Spleen (tissue), 11 donors: ENCODE results near the gene MMEL1. TPM values are rescaled to one million over a fixed set of nuclear protein-coding genes. Genes with fewer than 3 reads are reported as not detected.
"Not testable (repeated sequence)": the region's sequence is repeated elsewhere in the genome, so short reads cannot be mapped to it uniquely, and the experiment has no call there.

Source experiments
- DNase-seq: peaks from one replicate; pipeline ENCODE4 v3.0.0-alpha.2; 2020
- H3K27ac ChIP-seq, 8 donors: fragments of 200-600 bp; sonication (generic) in 7 of 8; 1 replicate in 4 of 8; 2 replicates in 4 of 8; pipeline versions ENCODE4 v1.5.0 to v1.8.0; 2016 to 2021; ENCODE audit warnings: inconsistent platforms in 4 of 8, mild to moderate bottlenecking in 4 of 8, moderate library complexity in 1 of 8
- H3K27me3 ChIP-seq, 7 donors: fragments of 200-600 bp; sonication (generic) in 6 of 7; replicated peaks in 1 of 7; 1 replicate in 4 of 7; 2 replicates in 3 of 7; pipeline versions ENCODE4 v1.5.0 to v1.8.0; 2016 to 2021; ENCODE audit warnings: inconsistent platforms in 3 of 7, mild to moderate bottlenecking in 1 of 7
- H3K36me3 ChIP-seq, 6 donors: fragments of 200-600 bp; sonication (generic) in 5 of 6; 1 replicate in 4 of 6; 2 replicates in 2 of 6; pipeline versions ENCODE4 v1.5.0 to v1.8.0; 2016 to 2021; ENCODE audit warnings: inconsistent platforms in 2 of 6
- H3K4me1 ChIP-seq, 6 donors: fragments of 200-600 bp; sonication (generic) in 5 of 6; 1 replicate in 3 of 6; 2 replicates in 3 of 6; pipeline versions ENCODE4 v1.5.0 to v1.8.0; 2016 to 2021; ENCODE audit warnings: inconsistent platforms in 3 of 6
- H3K4me3 ChIP-seq, 8 donors: fragments of 200-600 bp; sonication (generic) in 7 of 8; 1 replicate in 4 of 8; 2 replicates in 4 of 8; pipeline versions ENCODE4 v1.5.0 to v1.8.0; 2016 to 2021; ENCODE audit warnings: inconsistent platforms in 4 of 8, mild to moderate bottlenecking in 4 of 8, moderate library complexity in 2 of 8
- H3K9me3 ChIP-seq, 8 donors: fragments of 200-600 bp; sonication (generic) in 7 of 8; 1 replicate in 4 of 8; 2 replicates in 4 of 8; pipeline versions ENCODE4 v1.5.0 to v1.8.0; 2016 to 2021; ENCODE audit warnings: inconsistent platforms in 4 of 8
- POLR2A ChIP-seq, 3 donors: fragments of 450-650 bp; IDR thresholded peaks; one replicate each; pipeline ENCODE4 v1.5.1; 2017; ENCODE audit warnings: antibody characterized with exemption in 3 of 3, mild to moderate bottlenecking in 1 of 3
- POLR2AphosphoS5 ChIP-seq, 3 donors: sonication (generic); formaldehyde crosslinking; IDR thresholded peaks; one replicate each; pipeline ENCODE4 v1.5.1; 2017; ENCODE audit warnings: antibody characterized with exemption in 3 of 3
- WGBS, 5 donors: extraction: QIAGEN DNeasy Blood & Tissue Kit in 3 of 5; methylation state at CpG; one replicate each; pipeline versions ENCODE4 v1.1.5 to v1.1.7; 2013 to 2018; 5-methylcytosine and 5-hydroxymethylcytosine counted together
- intact Hi-C: fragments of 100-400 bp; cut with DNase I; formaldehyde crosslinking; loops from one replicate; pipeline ENCODE4 v1.15.0; 2023; ENCODE audit warnings: low total_unique reads
- polyA plus RNA-seq, 3 donors: library from polyadenylated mRNA; stranded (reverse); fragments of 200-250 nt; gene quantifications; one replicate each; pipeline ENCODE4 v1.2.1, GENCODE V29; 2013
- total RNA-seq, 7 donors: library from RNA; depleted of rRNA in 3 of 7; stranded (reverse); fragments of >200 nt in 3 of 7; fragmentation: NEBNext Ultra II Directional in 4 of 7; extraction: Animal tissue kit (Norgen Biotek cat#: 25700) in 4 of 7; gene quantifications; one replicate each; pipeline versions ENCODE4 v1.1.0 to v1.2.1, GENCODE V29; 2016 to 2021
- TF ChIP-seq, protein P1 (sequence below), 11 experiments: fragments of 200-600 bp in 7 of 11; fragments of 450-650 bp in 4 of 11; sonication (generic) in 4 of 11; IDR thresholded peaks in 8 of 11; conservative IDR thresholded peaks in 3 of 11; 1 replicate in 7 of 11; 2 replicates in 4 of 11; pipeline versions ENCODE4 v1.4.0 to v1.8.0; 2016 to 2021; ENCODE audit warnings: antibody characterized with exemption in 11 of 11, inconsistent platforms in 4 of 11, mild to moderate bottlenecking in 1 of 11
- donor health status: healthy with polysubstance abuse.
- donor health status: DM: no; HTN: no; CAD: no; lungs with moderate emphysema.
- donor health status: DM: no; HTN: no; CAD: no.
- donor health status: Bipolar disorder and iron deficiency.
- donor health status: healthy.
- donor health status: DM: no; HTN: no; CAD: no.
- donor health status: DM: yes; HTN: yes; CAD: no.

Gene MMEL1
- total and polyA plus RNA-seq, 10 donors = 1.9 to 6.4 (median 3.3) TPM; not detected in 1

DNA sequence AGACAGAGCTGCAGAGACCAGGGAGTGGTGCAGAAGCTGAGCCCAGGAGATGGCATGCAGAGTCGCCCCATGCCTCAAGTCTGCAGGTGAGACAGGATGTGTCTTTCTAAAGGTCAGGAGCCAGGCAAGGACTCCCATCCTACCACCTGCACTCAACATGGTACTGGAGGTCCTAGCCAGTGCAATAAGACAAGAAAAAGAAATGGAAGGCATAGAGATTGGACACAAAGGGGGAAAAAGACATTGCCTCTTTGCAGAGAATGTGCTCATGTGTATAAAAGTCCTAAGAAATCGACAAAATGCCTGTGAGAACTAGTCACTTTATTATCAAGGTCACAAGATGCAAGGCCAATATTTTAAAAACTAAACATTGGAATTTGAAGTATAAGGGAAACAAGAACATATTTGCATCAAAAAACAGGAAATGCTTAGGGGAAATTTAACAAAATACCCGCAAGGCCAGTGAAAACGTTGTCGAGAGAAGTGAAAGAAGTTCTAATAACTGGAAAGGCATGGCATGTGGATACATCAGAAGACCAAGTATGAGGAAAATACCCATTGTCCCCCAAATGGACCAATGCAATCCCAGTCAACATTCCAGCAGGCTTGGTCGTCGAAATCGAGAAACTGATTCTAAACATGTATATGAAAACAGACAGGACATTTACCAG lies 59.4 kb downstream of the MMEL1 start:
- Histone ChIP-seq H3K27me3 (no peaks in the 10 kb centered on the region), H3K9me3 (peaks cover 0 to 15% (median 10%) of the 10 kb centered on the region in 8 donors), H3K4me3 (no peak overlapping the region), H3K4me1 (peaks cover 21 to 33% (median 30%) of the 10 kb centered on the region in 6 donors), H3K27ac (no peak overlapping the region), H3K36me3 (no peaks in the 10 kb centered on the region)
- intact Hi-C loops = no loop called here
- no peak for DNase-seq
- TF ChIP-seq, protein P1, sequence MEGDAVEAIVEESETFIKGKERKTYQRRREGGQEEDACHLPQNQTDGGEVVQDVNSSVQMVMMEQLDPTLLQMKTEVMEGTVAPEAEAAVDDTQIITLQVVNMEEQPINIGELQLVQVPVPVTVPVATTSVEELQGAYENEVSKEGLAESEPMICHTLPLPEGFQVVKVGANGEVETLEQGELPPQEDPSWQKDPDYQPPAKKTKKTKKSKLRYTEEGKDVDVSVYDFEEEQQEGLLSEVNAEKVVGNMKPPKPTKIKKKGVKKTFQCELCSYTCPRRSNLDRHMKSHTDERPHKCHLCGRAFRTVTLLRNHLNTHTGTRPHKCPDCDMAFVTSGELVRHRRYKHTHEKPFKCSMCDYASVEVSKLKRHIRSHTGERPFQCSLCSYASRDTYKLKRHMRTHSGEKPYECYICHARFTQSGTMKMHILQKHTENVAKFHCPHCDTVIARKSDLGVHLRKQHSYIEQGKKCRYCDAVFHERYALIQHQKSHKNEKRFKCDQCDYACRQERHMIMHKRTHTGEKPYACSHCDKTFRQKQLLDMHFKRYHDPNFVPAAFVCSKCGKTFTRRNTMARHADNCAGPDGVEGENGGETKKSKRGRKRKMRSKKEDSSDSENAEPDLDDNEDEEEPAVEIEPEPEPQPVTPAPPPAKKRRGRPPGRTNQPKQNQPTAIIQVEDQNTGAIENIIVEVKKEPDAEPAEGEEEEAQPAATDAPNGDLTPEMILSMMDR (IDR thresholded peaks at IDR 0.05 in 8 of 11, conservative IDR thresholded peaks at IDR 0.05 in 3 of 11) = no peak
- TF ChIP-seq POLR2A (IDR thresholded peaks at IDR 0.05) (no peak), POLR2AphosphoS5 (IDR thresholded peaks at IDR 0.05) (no peak)
- WGBS, 5 donors = 72 to 78% (median 78%) methylated on average over 8 of the region's 8 CpGs

DNA sequence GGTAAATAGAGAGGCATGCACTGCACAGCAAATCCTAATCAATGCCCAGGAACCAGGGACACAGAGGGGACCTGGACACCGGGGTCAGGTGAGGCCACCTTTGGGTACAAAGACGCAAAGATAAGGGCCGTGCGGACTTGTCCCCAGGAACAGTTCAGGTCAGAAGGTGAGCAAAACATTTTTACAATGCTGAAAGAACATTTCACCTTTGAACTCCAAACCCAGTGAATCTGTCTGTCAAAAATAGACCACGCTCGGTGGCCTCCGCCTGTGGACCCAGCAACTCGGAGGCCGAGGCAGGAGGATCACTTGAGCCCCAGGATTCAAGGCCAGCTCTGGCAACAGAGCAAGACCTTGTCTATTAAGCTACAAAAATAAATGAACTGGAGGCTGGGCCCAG lies 61.5 kb downstream of the MMEL1 start:
- H3K27ac ChIP-seq = no peak overlapping the region
- H3K4me3 ChIP-seq = no peak overlapping the region
- H3K36me3 ChIP-seq = no peaks in the 10 kb centered on the region
- intact Hi-C loops = no loop called here
- H3K9me3 ChIP-seq = peaks cover 0 to 15% (median 10%) of the 10 kb centered on the region in 8 donors
- TF ChIP-seq POLR2A (IDR thresholded peaks at IDR 0.05) (no peak), POLR2AphosphoS5 (IDR thresholded peaks at IDR 0.05) (no peak)
- TF ChIP-seq, protein P1 (IDR thresholded peaks at IDR 0.05 in 8 of 11, conservative IDR thresholded peaks at IDR 0.05 in 3 of 11) = no peak
- H3K4me1 ChIP-seq = peaks cover 5 to 12% (median 11%) of the 10 kb centered on the region in 6 donors
- 90 to 96% (median 94%) methylated on average over 9 of the region's 9 CpGs for WGBS, 5 donors
- H3K27me3 ChIP-seq = no peaks in the 10 kb centered on the region
- no peak for DNase-seq

- no peak for DNase-seq
- no peaks in the 10 kb centered on the region for H3K27me3 ChIP-seq
- 62 to 82% (median 79%) methylated on average over 16 to 17 of the region's 17 CpGs for WGBS, 5 donors
- no peaks in the 10 kb centered on the region for H3K36me3 ChIP-seq
- no peak overlapping the region for H3K27ac ChIP-seq
- peaks cover 0 to 15% (median 10%) of the 10 kb centered on the region in 8 donors for H3K9me3 ChIP-seq
- intact Hi-C loops = no loop called here
- H3K4me3 ChIP-seq = no peak overlapping the region
- TF ChIP-seq POLR2AphosphoS5 (IDR thresholded peaks at IDR 0.05) (peak in 1 of 3 donors; percentile 50), POLR2A (IDR thresholded peaks at IDR 0.05) (no peak)
- peaks cover 0 to 9% (median 2%) of the 10 kb centered on the region in 6 donors for H3K4me1 ChIP-seq
Observed at GRCh38 chr1:2570332-2570731, 62.5 kb downstream of the MMEL1 start.

- H3K27me3 ChIP-seq, H3K4me3 ChIP-seq, intact Hi-C loops, H3K27ac ChIP-seq, H3K4me1 ChIP-seq, H3K36me3 ChIP-seq, DNase-seq: not testable (repeated sequence)
- H3K9me3 ChIP-seq = peaks cover 0 to 15% (median 10%) of the 10 kb centered on the region in 8 donors
- WGBS, 5 donors = 78 to 89% (median 86%) methylated on average over 9 to 13 of the region's 13 CpGs
Observed at GRCh38 chr1:2569703-2570102, 63.1 kb downstream of the MMEL1 start.

DNA sequence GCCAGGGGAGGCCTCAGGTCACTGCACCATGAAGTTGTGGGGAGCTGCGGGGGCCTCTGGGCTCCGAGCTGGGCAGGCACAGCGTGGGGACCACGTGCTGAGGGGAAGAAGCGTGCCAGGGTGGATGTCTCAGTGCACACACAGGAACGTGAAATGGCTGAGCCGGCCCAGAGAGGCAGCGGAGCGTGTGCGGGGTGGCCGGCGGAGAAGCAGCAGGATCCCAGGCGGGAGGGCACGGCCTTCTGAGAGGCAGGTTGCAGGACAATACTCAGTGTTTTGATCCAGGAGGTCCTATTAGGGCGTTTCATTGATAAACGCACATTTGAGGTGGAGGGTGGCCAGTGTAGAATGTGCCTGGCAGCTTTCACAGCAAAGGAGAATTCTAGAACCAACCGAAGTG lies 63.8 kb downstream of the MMEL1 start:
- intact Hi-C loops = no loop called here
- 86 to 94% (median 90%) methylated on average over 12 to 17 of the region's 17 CpGs for WGBS, 5 donors
- DNase-seq = no peak
- no peak overlapping the region for H3K4me3 ChIP-seq
- no peak overlapping the region for H3K27ac ChIP-seq
- H3K27me3 ChIP-seq = no peaks in the 10 kb centered on the region
- TF ChIP-seq, protein P1 (IDR thresholded peaks at IDR 0.05 in 8 of 11, conservative IDR thresholded peaks at IDR 0.05 in 3 of 11) = no peak
- TF ChIP-seq POLR2AphosphoS5 (IDR thresholded peaks at IDR 0.05) = peak in 1 of 3 donors; percentile 49
- peaks cover 0 to 13% (median 10%) of the 10 kb centered on the region in 8 donors for H3K9me3 ChIP-seq
- H3K4me1 ChIP-seq = peaks cover 0 to 9% (median 3%) of the 10 kb centered on the region in 6 donors
- peaks cover 0 to 3% (median under 1%) of the 10 kb centered on the region in 6 donors for H3K36me3 ChIP-seq

DNA sequence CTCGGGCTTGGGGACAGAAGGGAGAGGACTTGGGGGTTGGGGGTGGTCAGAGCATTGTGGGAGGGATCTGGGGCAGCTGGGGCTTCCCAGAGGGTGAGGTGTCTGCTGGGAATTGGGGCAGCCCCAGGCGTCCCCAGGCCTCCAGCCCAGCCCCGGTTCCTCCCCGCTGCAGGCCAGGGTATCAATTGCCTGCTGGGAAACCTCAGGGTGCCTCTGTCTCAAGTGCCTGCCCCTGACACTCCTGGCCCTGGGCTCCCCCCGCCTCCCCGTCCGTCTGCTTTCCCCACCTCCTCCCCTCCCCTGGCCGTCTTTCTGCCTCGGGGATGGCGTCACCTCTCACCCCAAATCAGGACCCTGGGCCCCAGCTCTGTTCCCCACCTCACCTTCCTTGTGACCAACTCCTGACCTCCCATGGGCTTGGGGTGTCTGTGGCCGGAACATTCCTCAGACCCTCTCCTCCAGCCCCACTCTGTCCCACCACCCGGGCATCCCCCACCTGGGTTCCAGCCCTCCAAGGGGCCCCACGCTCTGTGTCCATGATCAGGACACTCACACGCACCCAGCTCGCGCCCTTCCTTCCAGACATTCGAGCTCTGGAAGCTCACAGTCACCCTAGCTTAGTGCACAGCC lies 64.5 kb downstream of the MMEL1 start:
- H3K36me3 ChIP-seq = peaks cover 0 to 11% (median 7%) of the 10 kb centered on the region in 6 donors
- 46 to 78% (median 63%) methylated on average over 6 to 12 of the region's 17 CpGs for WGBS, 5 donors
- H3K27ac ChIP-seq, intact Hi-C loops, H3K9me3 ChIP-seq, DNase-seq, H3K4me3 ChIP-seq, H3K4me1 ChIP-seq, H3K27me3 ChIP-seq: not testable (repeated sequence)
